Measurements from ENCODE around the gene FTSJ3. TPM values are rescaled to one million over a fixed set of nuclear protein-coding genes. Genes with fewer than 3 reads are reported as not detected.
"Not testable (repeated sequence)": the region's sequence is repeated elsewhere in the genome, so short reads cannot be mapped to it uniquely, and the experiment has no call there.

Gene FTSJ3
- 10 to 100 TPM; 25.9 to 28.4 TPM for total RNA-seq
- long read RNA-seq, transcript FTSJ3-201 (21 exons, 3,559 nt) = major isoform, 26 of 46 reads
- long read RNA-seq, partial matches to known transcripts = 19 of 46 reads
- long read RNA-seq, other reads (novel, unspliced or antisense) = 1 of 46 reads

GRCh38 chr17:63827002-63827800, at the start of gene FTSJ3, which contains the start of gene PSMC5:
FTSJ3 (minus strand) TSS chr17:63827663; CDS start chr17:63826902, 761 bp downstream.
PSMC5 (plus strand) TSS chr17:63827431; CDS start chr17:63827491, 60 bp downstream.
- ATAC-seq = peak; percentile 91
- peak; percentile 97 for DNase-seq
- intact Hi-C loops (cut with DNase I, micrococcal nuclease) = no loop called here

GRCh38 chr17:63874693-63875092, 47.2 kb upstream of the FTSJ3 start:
- ATAC-seq; intact Hi-C loops (cut with DNase I, micrococcal nuclease); DNase-seq: not testable (repeated sequence)

- ATAC-seq; intact Hi-C loops (cut with DNase I, micrococcal nuclease); DNase-seq: not testable (repeated sequence)
These were observed 46.7 kb upstream of the FTSJ3 start for GRCh38 chr17:63874061-63874626.

- ATAC-seq; DNase-seq; intact Hi-C loops (cut with DNase I, micrococcal nuclease): not testable (repeated sequence)
These were observed 46.1 kb upstream of the FTSJ3 start, which contains the start of gene CSH2 for GRCh38 chr17:63873577-63873976. CSH2 (minus strand) TSS chr17:63873677; CDS start chr17:63873614, 63 bp downstream.

- DNase-seq; ATAC-seq; intact Hi-C loops (cut with DNase I, micrococcal nuclease): not testable (repeated sequence)
These were observed 44.3 kb upstream of the FTSJ3 start for GRCh38 chr17:63871646-63872365.

- DNase-seq; intact Hi-C loops (cut with DNase I, micrococcal nuclease); ATAC-seq: not testable (repeated sequence)
These were observed 42.8 kb upstream of the FTSJ3 start for GRCh38 chr17:63870292-63870665.

GRCh38 chr17:63869491-63870291, 42.2 kb upstream of the FTSJ3 start:
- ATAC-seq; intact Hi-C loops (cut with DNase I, micrococcal nuclease); DNase-seq: not testable (repeated sequence)

GRCh38 chr17:63866625-63867024, 39.2 kb upstream of the FTSJ3 start:
- intact Hi-C loops (cut with DNase I, micrococcal nuclease); ATAC-seq; DNase-seq: not testable (repeated sequence)

- DNase-seq (no peak), ATAC-seq (no peak)
- intact Hi-C loops (cut with DNase I, micrococcal nuclease) = no loop called here
These were observed 31.8 kb upstream of the FTSJ3 start for GRCh38 chr17:63859257-63859656.

- intact Hi-C loops (cut with DNase I, micrococcal nuclease); ATAC-seq; DNase-seq: not testable (repeated sequence)
These were observed 29.0 kb upstream of the FTSJ3 start for GRCh38 chr17:63856425-63856824.

GRCh38 chr17:63855185-63855584, 27.7 kb upstream of the FTSJ3 start:
- DNase-seq = no peak
- no peak for ATAC-seq
- intact Hi-C loops (cut with DNase I, micrococcal nuclease) = no loop called here

- no peak for DNase-seq
- no peak for ATAC-seq
- intact Hi-C loops (cut with DNase I, micrococcal nuclease) = no loop called here
These were observed 27.2 kb upstream of the FTSJ3 start for GRCh38 chr17:63854709-63855108.

GRCh38 chr17:63853260-63853659, 25.8 kb upstream of the FTSJ3 start:
- no peak for DNase-seq
- ATAC-seq = no peak
- intact Hi-C loops (cut with DNase I, micrococcal nuclease) = no loop called here

GRCh38 chr17:63850401-63850800, 22.9 kb upstream of the FTSJ3 start:
- intact Hi-C loops (cut with DNase I, micrococcal nuclease) = no loop called here
- DNase-seq (no peak), ATAC-seq (no peak)

- intact Hi-C loops (cut with DNase I, micrococcal nuclease) = no loop called here
- DNase-seq (peak; percentile 90 to 93), ATAC-seq (peak; percentile 94)
These were observed 21.6 kb upstream of the FTSJ3 start for GRCh38 chr17:63848834-63849689.

- intact Hi-C loops (cut with DNase I, micrococcal nuclease) = no loop called here
- DNase-seq (no peak), ATAC-seq (no peak)
These were observed 20.2 kb upstream of the FTSJ3 start for GRCh38 chr17:63847525-63848249.

GRCh38 chr17:63845509-63845908, 18.0 kb upstream of the FTSJ3 start:
- DNase-seq (no peak), ATAC-seq (no peak)
- intact Hi-C loops (cut with DNase I, micrococcal nuclease) = no loop called here
